GM21381 (cell line): ENCODE measurements around the gene ZDHHC17.
"Not testable (repeated sequence)": the region's sequence is repeated elsewhere in the genome, so short reads cannot be mapped to it uniquely, and the experiment has no call there.

Experiments
- ATAC-seq: cut with Tn5 transposase; IDR thresholded peaks from one replicate; pipeline ENCODE4 v1.9.1; 2021; ENCODE audit warnings: mild to moderate bottlenecking, moderate library complexity; ENCODE audit not compliant: unreplicated experiment

Gene ZDHHC17

GRCh38 chr12:76763746-76764675 lies at the start of gene ZDHHC17:
TSS of gene ZDHHC17 (plus strand) at chr12:76764115. CDS start at chr12:76764237, 122 bp downstream.
- peak; percentile 90 for ATAC-seq

DNA sequence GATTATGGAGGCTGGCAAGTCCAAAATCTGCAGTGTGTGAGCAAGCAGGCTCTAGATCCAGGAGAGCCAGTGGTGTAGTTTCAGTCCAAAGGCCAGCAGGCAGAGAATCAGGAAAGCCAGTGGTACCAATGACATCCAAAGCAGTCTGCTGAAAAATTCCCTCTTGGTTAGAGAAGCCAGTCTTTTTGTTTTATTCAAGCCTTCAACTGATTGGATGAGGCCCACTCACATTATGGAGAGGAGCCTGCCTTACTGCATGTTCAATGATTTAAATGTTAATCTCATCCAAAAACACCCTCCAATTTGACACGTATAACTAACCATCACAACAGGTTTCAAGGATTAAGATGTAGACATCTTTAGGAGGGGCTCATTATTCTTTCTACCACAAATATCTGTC lies 49.5 kb upstream of the ZDHHC17 start:
- no peak for ATAC-seq

DNA sequence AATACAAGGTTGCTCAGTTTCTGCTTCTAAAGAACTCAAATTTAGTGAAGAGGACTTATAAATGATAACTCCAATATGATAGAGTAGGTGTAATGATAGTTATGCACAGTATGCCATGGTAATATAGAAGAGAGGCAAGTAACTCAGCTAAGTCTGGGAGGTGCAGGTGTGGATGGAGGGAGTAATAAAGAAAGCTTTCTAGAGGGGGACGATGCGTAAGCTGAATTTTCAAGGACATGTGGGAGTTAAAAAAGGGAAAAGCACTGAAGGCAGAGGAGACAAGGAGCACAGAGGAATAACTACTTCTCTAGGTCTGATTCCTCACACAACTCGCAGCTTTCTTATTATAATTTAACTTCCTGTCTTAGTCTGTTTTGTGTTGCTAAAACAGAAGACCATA lies 49.1 kb upstream of the ZDHHC17 start:
- no peak for ATAC-seq

DNA sequence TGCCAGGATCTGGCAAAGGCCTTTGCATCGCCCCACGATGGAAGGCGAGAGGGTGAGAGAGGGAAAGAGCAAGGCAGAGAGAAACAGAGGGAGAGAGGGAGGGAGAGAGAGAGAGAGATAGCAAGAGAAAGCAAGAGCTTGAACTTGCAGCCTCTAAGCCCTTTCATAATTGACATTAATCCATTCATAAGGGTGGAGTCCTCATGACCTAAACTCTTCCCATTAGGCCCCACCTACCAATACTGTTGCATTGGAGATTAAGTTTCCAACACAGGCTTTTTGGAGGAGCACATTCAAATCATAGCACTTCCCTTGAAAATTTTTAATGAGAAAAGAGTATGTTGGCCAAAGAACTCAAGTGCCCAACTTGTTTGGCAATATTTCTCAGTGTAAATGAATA lies 48.6 kb upstream of the ZDHHC17 start:
- ATAC-seq = no peak

GRCh38 chr12:76717314-76717713 lies 46.6 kb upstream of the ZDHHC17 start:
- ATAC-seq = no peak

DNA sequence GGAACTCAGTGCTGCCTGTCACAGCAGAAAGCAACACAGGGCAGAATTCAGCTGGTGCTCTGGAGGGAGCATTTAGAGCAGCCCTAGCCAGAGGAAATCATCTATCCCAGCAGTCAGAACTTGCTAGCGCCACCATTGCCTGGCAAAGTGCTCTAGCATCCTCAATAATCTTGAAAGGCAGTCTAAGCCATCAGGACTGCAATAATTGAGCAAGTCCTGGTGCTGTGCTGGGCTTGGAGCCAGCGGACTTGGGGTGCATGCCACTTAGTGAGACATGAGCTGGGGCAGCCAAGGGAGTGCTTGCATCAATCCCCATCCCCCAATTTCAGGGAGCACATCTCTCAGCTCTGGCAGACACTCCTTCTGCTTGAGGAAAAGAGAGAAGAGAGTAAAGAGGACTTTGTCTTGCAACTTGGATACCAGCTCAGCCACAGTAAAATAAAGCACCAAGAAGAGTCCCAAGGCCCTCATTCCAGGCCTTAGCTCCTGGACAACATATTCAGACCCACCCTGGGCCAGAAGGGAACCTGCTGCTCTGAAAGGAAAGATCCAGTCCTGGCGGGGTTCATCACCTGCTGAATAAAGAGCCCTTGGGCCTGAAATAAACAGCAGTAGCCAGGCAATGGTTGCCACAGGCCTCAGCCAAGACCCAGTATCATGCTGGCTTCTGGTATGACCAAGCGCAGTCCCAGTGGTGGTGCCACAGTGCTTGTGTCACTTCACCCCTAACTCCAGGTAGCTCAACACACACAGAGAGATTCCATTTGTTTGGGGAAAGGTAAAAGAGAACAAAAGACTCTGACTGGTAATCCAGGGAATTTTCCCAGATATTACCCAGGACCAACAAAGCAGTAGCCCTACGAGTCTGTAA lies 44.5 kb upstream of the ZDHHC17 start:
- ATAC-seq = no peak

DNA sequence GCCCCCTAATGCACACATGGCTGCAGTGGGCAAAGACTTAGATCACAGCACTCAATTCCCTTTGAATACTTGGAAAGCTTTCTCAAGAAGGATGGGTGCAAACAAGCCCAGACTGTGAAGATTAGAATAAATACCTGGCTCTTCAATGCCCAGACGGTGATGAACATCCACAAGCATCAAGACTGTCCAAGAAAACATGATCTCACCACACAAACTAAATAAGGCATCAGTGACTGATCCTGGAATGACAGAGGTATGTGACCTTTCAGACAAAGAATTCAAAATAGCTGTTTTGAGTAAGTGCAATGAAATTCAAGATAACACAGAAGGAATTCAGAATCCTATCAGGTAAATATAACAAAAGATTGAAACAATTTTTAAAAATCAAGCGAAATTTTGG lies 43.8 kb upstream of the ZDHHC17 start:
- no peak for ATAC-seq

DNA sequence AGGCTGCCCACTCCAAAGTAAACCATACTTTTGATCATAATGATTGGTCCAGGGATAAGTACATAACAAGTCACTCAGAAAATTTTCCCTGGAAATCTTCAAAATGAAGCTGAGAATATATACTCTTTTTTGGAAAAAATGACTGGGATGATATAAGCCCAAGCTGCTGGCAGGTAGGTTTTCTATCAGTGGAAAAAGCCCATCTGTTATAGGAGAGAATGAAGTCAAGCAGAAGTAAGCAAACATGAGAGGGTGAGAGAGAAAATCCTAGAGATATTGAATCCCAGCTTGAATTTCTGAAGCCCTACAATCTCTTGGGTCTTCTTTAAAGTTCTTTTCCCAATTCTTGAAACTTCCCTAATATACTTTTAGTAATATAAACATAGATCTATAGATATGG lies 37.3 kb upstream of the ZDHHC17 start:
- no peak for ATAC-seq

DNA sequence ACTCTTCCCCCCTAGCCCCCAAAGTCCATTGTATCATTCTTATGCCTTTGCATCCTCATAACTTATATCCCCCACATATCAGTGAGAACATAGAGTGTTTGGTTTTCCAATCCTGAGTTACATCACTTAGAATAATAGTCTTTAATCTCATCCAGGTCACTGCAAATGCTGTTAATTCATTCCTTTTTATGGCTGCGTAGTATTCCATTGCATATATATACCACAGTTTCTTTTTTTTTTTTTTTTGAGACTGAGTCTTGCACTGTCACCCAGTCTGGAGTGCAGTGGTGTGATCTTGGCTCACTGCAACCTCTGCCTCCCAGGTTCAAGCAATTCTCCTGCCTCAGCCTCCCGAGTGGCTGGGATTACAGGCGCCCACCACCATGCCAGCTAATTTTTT lies 31.7 kb upstream of the ZDHHC17 start:
- ATAC-seq = not testable (repeated sequence)

- not testable (repeated sequence) for ATAC-seq
Observed at GRCh38 chr12:76737689-76738088, 26.2 kb upstream of the ZDHHC17 start.

GRCh38 chr12:76738824-76739579 lies 24.9 kb upstream of the ZDHHC17 start:
- no peak for ATAC-seq

DNA sequence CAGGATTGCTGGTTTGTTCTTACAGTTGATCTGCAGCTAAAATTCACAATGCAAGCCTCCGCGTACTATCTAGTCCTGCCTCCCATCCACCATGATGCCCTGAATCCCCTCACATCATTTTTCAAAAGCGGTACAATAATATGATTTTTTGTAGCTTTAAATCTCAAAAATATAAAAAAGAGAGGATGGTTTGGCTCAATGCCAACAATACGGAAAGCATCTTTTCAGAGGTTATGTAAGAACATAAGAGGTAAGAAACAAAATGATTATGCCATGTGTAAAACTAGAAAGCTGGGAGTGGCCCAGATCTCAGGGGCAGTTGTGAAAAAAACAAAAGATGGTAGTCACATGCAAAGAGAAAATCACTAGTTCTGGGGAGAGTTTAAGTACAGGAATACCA lies 24.0 kb upstream of the ZDHHC17 start:
- no peak for ATAC-seq

- no peak for ATAC-seq
Observed at GRCh38 chr12:76740501-76740900, 23.4 kb upstream of the ZDHHC17 start.

DNA sequence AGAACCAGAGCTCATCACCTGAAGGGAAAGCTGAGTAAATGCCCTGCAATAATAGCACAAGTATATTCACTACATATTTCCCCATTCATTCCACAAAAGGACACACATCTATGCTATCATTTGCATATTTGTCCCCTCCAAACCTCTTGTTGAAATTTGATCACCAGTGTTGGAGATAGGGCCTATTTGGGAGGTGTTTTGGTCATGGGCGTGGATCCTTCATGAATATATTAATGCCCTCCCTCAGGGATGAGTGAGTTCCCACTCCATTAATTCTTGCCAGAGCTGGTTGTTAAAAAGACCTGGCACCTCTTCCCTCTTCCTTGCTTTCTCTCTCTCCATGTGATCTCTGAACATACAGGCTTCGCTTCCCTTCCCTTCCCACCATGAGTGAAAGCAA lies 18.6 kb upstream of the ZDHHC17 start:
- no peak for ATAC-seq

DNA sequence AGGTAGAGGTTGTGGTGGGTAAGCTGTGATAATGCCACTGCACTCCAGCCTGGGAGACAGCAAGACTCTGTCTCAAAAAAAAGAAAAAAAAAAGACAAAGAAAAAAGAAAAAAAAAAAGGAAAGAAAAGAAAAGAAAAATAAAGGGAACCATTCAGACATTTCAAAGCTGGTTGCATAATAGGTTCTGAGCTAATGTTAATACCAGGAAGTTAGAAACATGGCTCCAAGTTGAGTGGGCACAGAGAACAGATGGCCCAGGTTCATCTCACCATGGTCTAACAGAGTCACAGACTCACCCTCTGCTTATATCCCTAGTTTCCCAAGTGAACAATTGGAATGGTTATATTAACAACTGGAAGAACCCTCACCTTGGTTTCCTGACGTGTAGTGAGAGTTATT lies 17.4 kb upstream of the ZDHHC17 start:
- no peak for ATAC-seq

- ATAC-seq = no peak
Observed at GRCh38 chr12:76747245-76747644, 16.7 kb upstream of the ZDHHC17 start.

- no peak for ATAC-seq
Observed at GRCh38 chr12:76755829-76756379, 8.0 kb upstream of the ZDHHC17 start.

DNA sequence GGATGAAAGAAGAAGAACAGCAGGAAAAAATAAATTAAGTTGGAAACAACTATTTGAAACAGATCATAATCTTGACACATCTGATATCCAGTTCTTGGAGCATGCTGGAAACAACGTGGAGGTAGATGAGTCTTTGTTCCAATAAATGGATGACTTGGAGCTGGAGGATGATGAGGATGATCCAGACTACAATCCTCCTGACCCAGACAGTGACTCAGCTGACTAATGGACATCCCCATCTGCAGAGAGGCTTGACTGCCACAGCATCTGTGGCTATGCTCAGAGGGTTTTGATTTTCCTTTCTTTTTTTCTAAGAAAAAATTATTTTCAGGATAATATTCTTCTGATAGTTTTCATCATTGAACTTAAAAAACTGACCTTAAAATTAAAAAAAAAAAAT lies 6.2 kb upstream of the ZDHHC17 start:
- no peak for ATAC-seq

- ATAC-seq = no peak
Observed at GRCh38 chr12:76762601-76762980, 1.3 kb upstream of the ZDHHC17 start.

GRCh38 chr12:76764856-76765255 lies 941 bp downstream of the ZDHHC17 start:
- ATAC-seq = no peak

GRCh38 chr12:76765598-76765997 lies 1.7 kb downstream of the ZDHHC17 start:
- no peak for ATAC-seq
